Mesenchymal stem cell (in vitro differentiated cells and primary cell): ENCODE data around the gene TLR4.
A peak's percentile ranks its signal among the peaks of the same experiment; 100 is the strongest.

Source experiments
- DNase-seq: peaks from one replicate; pipeline ENCODE4 v3.0.0-alpha.2; 2013
- H2AFZ ChIP-seq: one replicate; pipeline ENCODE4 v1.6.1; 2013; ENCODE audit warnings: low read depth, mild to moderate bottlenecking, control low read depth, inconsistent platforms, low read length, moderate library complexity
- H2AK5ac ChIP-seq: 2 replicates; pipeline ENCODE4 v1.6.1; 2013; ENCODE audit warnings: low read length, moderate library complexity, mild to moderate bottlenecking, inconsistent platforms; ENCODE audit not compliant: severe bottlenecking
- H2BK120ac ChIP-seq: one replicate; pipeline ENCODE4 v1.6.1; 2013; ENCODE audit warnings: low read depth, mild to moderate bottlenecking, inconsistent platforms, low read length, moderate library complexity
- H2BK12ac ChIP-seq, 2 experiments: one replicate each; pipeline ENCODE4 v1.6.1; 2013; ENCODE audit warnings: inconsistent platforms in 2 of 2, low read length in 2 of 2, mild to moderate bottlenecking in 2 of 2, moderate library complexity in 2 of 2, control low read depth in 1 of 2
- H2BK15ac ChIP-seq: one replicate; pipeline ENCODE4 v1.6.1; 2013; ENCODE audit warnings: mild to moderate bottlenecking, low read depth, inconsistent platforms; ENCODE audit not compliant: poor library complexity, severe bottlenecking
- H2BK5ac ChIP-seq: 2 replicates; pipeline ENCODE4 v1.6.1; 2013; ENCODE audit warnings: low read depth, mild to moderate bottlenecking, low read length, control low read depth, inconsistent platforms; ENCODE audit not compliant: poor library complexity, severe bottlenecking
- H3K14ac ChIP-seq, 2 experiments: one replicate each; pipeline ENCODE4 v1.6.1; 2013; ENCODE audit warnings: inconsistent platforms in 2 of 2, low read length in 2 of 2, control low read depth in 1 of 2, mild to moderate bottlenecking in 1 of 2, moderate library complexity in 1 of 2
- H3K18ac ChIP-seq, 2 experiments: one replicate each; pipeline ENCODE4 v1.6.1; 2013; ENCODE audit warnings: inconsistent platforms in 2 of 2, low read length in 2 of 2, control low read depth in 1 of 2, low read depth in 1 of 2, mild to moderate bottlenecking in 1 of 2
- H3K23ac ChIP-seq, 2 experiments: one replicate each; pipeline ENCODE4 v1.6.1; 2013; ENCODE audit warnings: inconsistent platforms in 2 of 2, low read length in 2 of 2, mild to moderate bottlenecking in 2 of 2, moderate library complexity in 2 of 2, control low read depth in 1 of 2
- H3K27ac ChIP-seq: 2 replicates; pipeline ENCODE4 v1.5.1; 2013; ENCODE audit warnings: mild to moderate bottlenecking, moderate library complexity, low read length, control low read depth, inconsistent platforms; ENCODE audit not compliant: poor library complexity, severe bottlenecking
- H3K27me3 ChIP-seq, 2 experiments: 2 replicates each; pipeline versions ENCODE4 v1.6.1 to v1.7.0; 2013; ENCODE audit warnings: low read length in 2 of 2, mild to moderate bottlenecking in 2 of 2, moderate library complexity in 2 of 2, control low read depth in 1 of 2, inconsistent platforms in 1 of 2; ENCODE audit not compliant: control insufficient read depth in 1 of 2, insufficient read depth in 1 of 2
- H3K36me3 ChIP-seq, 2 experiments: 2 replicates each; pipeline versions ENCODE4 v1.6.1 to v1.7.0; 2013; ENCODE audit warnings: low read length in 2 of 2, control low read depth in 1 of 2, inconsistent platforms in 1 of 2, low read depth in 1 of 2, mild to moderate bottlenecking in 1 of 2; ENCODE audit not compliant: insufficient read depth in 2 of 2, control insufficient read depth in 1 of 2
- H3K4ac ChIP-seq, 2 experiments: one replicate each; pipeline ENCODE4 v1.6.1; 2013; ENCODE audit warnings: inconsistent platforms in 2 of 2, low read length in 2 of 2, mild to moderate bottlenecking in 2 of 2, moderate library complexity in 2 of 2, control low read depth in 1 of 2, low read depth in 1 of 2
- H3K4me1 ChIP-seq: 2 replicates; pipeline ENCODE4 v1.6.1; 2013; ENCODE audit warnings: low read depth, low read length, control low read depth; ENCODE audit not compliant: control insufficient read depth, insufficient read depth
- H3K4me2 ChIP-seq: 2 replicates; pipeline ENCODE4 v1.6.1; 2013; ENCODE audit warnings: low read length, mild to moderate bottlenecking, inconsistent platforms; ENCODE audit not compliant: poor library complexity, severe bottlenecking
- H3K4me3 ChIP-seq, 2 experiments: 2 replicates each; pipeline versions ENCODE4 v1.5.1 to v1.7.0; 2013; ENCODE audit warnings: low read length in 2 of 2, mild to moderate bottlenecking in 2 of 2, control low read depth in 1 of 2, low read depth in 1 of 2; ENCODE audit not compliant: insufficient read depth in 1 of 2
- H3K79me1 ChIP-seq: replicated peaks from 2 replicates; pipeline ENCODE4 v1.6.1; 2013; ENCODE audit warnings: mild to moderate bottlenecking, control low read depth, low read length, inconsistent platforms; ENCODE audit not compliant: poor library complexity, severe bottlenecking
- H3K9ac ChIP-seq: 2 replicates; pipeline ENCODE4 v1.7.0; 2013; ENCODE audit warnings: mild to moderate bottlenecking, low read length, moderate library complexity
- H3K9me3 ChIP-seq: 2 replicates; pipeline ENCODE4 v1.7.0; 2013; ENCODE audit warnings: mild to moderate bottlenecking, low read length; ENCODE audit not compliant: control insufficient read depth
- H4K8ac ChIP-seq: one replicate; pipeline ENCODE4 v1.6.1; 2013; ENCODE audit warnings: inconsistent platforms, mild to moderate bottlenecking, low read length, moderate library complexity
- H4K91ac ChIP-seq: one replicate; pipeline ENCODE4 v1.6.1; 2013; ENCODE audit warnings: mild to moderate bottlenecking, low read length, inconsistent platforms
- WGBS: methylation state at CpG from one replicate; pipeline ENCODE4 v1.1.7; 2013; ENCODE audit warnings: mixed read lengths; 5-methylcytosine and 5-hydroxymethylcytosine counted together

TLR4 gene

GRCh38 chr9:117752894-117753293, 48.7 kb downstream of the TLR4 start:
- Histone ChIP-seq H3K9ac (no peak overlapping the region), H3K79me1 (no peaks in the 10 kb centered on the region), H2BK12ac (no peak overlapping the region), H2BK5ac (no peak overlapping the region), H3K36me3 (no peaks in the 10 kb centered on the region), H2BK120ac (no peak overlapping the region), H3K14ac (no peak overlapping the region), H2AFZ (no peak overlapping the region), H2BK15ac (no peak overlapping the region), H3K27me3 (peaks cover 0 to 16% of the 10 kb centered on the region in 2 experiments), H3K23ac (no peak overlapping the region), H3K4me1 (no peaks in the 10 kb centered on the region), H2AK5ac (no peak overlapping the region), H3K27ac (no peak overlapping the region), H4K91ac (no peak overlapping the region), H3K4me2 (no peak overlapping the region), H3K18ac (no peak overlapping the region), H3K9me3 (no peaks in the 10 kb centered on the region), H3K4me3 (no peak overlapping the region), H4K8ac (no peak overlapping the region), H3K4ac (no peak overlapping the region)
- no peak for DNase-seq
- 91% methylated on average over 2 of the region's 2 CpGs for WGBS

GRCh38 chr9:117757561-117758190, 53.5 kb downstream of the TLR4 start:
- Histone ChIP-seq H3K9me3 (no peaks in the 10 kb centered on the region), H3K27me3 (peaks cover 0 to 2% of the 10 kb centered on the region in 2 experiments), H2BK5ac (no peak overlapping the region), H3K14ac (no peak overlapping the region), H2AFZ (no peak overlapping the region), H2BK120ac (no peak overlapping the region), H3K23ac (no peak overlapping the region), H3K36me3 (no peaks in the 10 kb centered on the region), H2BK12ac (no peak overlapping the region), H3K4me2 (no peak overlapping the region), H4K8ac (no peak overlapping the region), H3K79me1 (no peaks in the 10 kb centered on the region), H3K18ac (no peak overlapping the region), H3K4me1 (no peaks in the 10 kb centered on the region), H3K4me3 (no peak overlapping the region), H2AK5ac (no peak overlapping the region), H4K91ac (no peak overlapping the region), H3K9ac (no peak overlapping the region), H2BK15ac (no peak overlapping the region), H3K4ac (no peak overlapping the region), H3K27ac (no peak overlapping the region)
- no peak for DNase-seq
- 84% methylated on average over 5 of the region's 5 CpGs for WGBS

- Histone ChIP-seq H3K9me3 (no peaks in the 10 kb centered on the region), H3K14ac (peak overlapping the region in 1 of 2 experiments; percentile 72), H3K4me1 (peaks cover 5% of the 10 kb centered on the region), H3K9ac (no peak overlapping the region), H4K91ac (peak overlapping the region; percentile 35), H3K27me3 (no peaks in the 10 kb centered on the region), H4K8ac (no peak overlapping the region), H3K27ac (no peak overlapping the region), H3K18ac (no peak overlapping the region), H2AFZ (no peak overlapping the region), H2BK5ac (no peak overlapping the region), H3K4ac (no peak overlapping the region), H3K4me3 (no peak overlapping the region), H2AK5ac (no peak overlapping the region), H2BK12ac (no peak overlapping the region), H3K79me1 (no peaks in the 10 kb centered on the region), H2BK120ac (no peak overlapping the region), H2BK15ac (peak overlapping the region; percentile 33), H3K36me3 (no peaks in the 10 kb centered on the region), H3K23ac (peak overlapping the region in 1 of 2 experiments; percentile 64), H3K4me2 (no peak overlapping the region)
- 13% methylated on average over 4 of the region's 4 CpGs for WGBS
- DNase-seq, result peak; percentile 44
These were observed 59.1 kb downstream of the TLR4 start for GRCh38 chr9:117763314-117763713.

GRCh38 chr9:117768750-117769395, 64.7 kb downstream of the TLR4 start:
- no peak overlapping the region for H4K91ac ChIP-seq
- WGBS, result 47% methylated on average over 1 of the region's 4 CpGs
- H2AK5ac ChIP-seq, result no peak overlapping the region
- H3K4ac ChIP-seq, result no peak overlapping the region
- H3K79me1 ChIP-seq, result no peaks in the 10 kb centered on the region
- H2BK120ac ChIP-seq, result no peak overlapping the region
- H2BK12ac ChIP-seq, result no peak overlapping the region
- H4K8ac ChIP-seq, result no peak overlapping the region
- H3K27me3 ChIP-seq, result no peaks in the 10 kb centered on the region
- H3K18ac ChIP-seq, result no peak overlapping the region
- H3K27ac ChIP-seq, result no peak overlapping the region
- no peak overlapping the region for H3K14ac ChIP-seq
- H3K4me3 ChIP-seq, result no peak overlapping the region
- no peak overlapping the region for H3K23ac ChIP-seq
- H2AFZ ChIP-seq, result no peak overlapping the region
- H2BK15ac ChIP-seq, result no peak overlapping the region
- no peak overlapping the region for H2BK5ac ChIP-seq
- no peak for DNase-seq
- peaks cover 3% of the 10 kb centered on the region for H3K4me1 ChIP-seq
- no peak overlapping the region for H3K9ac ChIP-seq
- no peak overlapping the region for H3K4me2 ChIP-seq
- no peaks in the 10 kb centered on the region for H3K9me3 ChIP-seq
- no peaks in the 10 kb centered on the region for H3K36me3 ChIP-seq
